H1 (cell line): ENCODE data around the gene CXCL17.

Source experiments
- BRCA1 ChIP-seq: IDR thresholded peaks from 2 replicates; pipeline ENCODE4 v1.6.1; 2012; ENCODE audit warnings: low read depth, low read length, improper control_type of control experiment
- CTCF ChIP-seq, 3 experiments: IDR thresholded peaks; 1 replicate in 2 of 3; 2 replicates in 1 of 3; pipeline versions ENCODE4 v1.5.1 to v1.6.1; 2011; ENCODE audit warnings: low read length in 3 of 3, mild to moderate bottlenecking in 3 of 3, inconsistent platforms in 2 of 3, low read depth in 1 of 3, moderate library complexity in 1 of 3; ENCODE audit not compliant: insufficient read depth in 1 of 3; ENCODE audit errors: control extremely low read depth in 1 of 3
- EZH2 ChIP-seq: fragments of 200-600 bp; sonication (generic); IDR thresholded peaks from 2 replicates; pipeline ENCODE4 v1.7.1; 2012; ENCODE audit warnings: low read depth, mild to moderate bottlenecking, moderate library complexity, low read length, inconsistent platforms; ENCODE audit not compliant: severe bottlenecking
- MAX ChIP-seq: IDR thresholded peaks from 2 replicates; pipeline ENCODE4 v1.6.1; 2012; ENCODE audit warnings: inconsistent platforms
- POLR2A ChIP-seq, 2 experiments: IDR thresholded peaks; 1 replicate in 1 of 2; 2 replicates in 1 of 2; pipeline ENCODE4 v1.6.1; 2011; ENCODE audit warnings: low read depth in 2 of 2, low read length in 2 of 2, mild to moderate bottlenecking in 2 of 2; ENCODE audit errors: control extremely low read depth in 1 of 2
- RBBP5 ChIP-seq: IDR thresholded peaks from 2 replicates; pipeline ENCODE4 v1.7.1; 2012; ENCODE audit warnings: low read depth, mild to moderate bottlenecking, inconsistent platforms, low read length, moderate library complexity, borderline replicate concordance
- RNF2 ChIP-seq: fragments of 200-900, 300-1000 bp; sonication (generic); IDR thresholded peaks from 2 replicates; pipeline ENCODE4 v1.7.1; 2016; ENCODE audit warnings: borderline replicate concordance, low read depth, mild to moderate bottlenecking, antibody characterized with exemption, low read length; ENCODE audit not compliant: poor library complexity, severe bottlenecking; ENCODE audit errors: missing control alignments
- SIN3A ChIP-seq, 2 experiments: IDR thresholded peaks in 1 of 2; conservative IDR thresholded peaks in 1 of 2; 2 replicates each; pipeline ENCODE4 v1.6.1; 2011 to 2012; ENCODE audit warnings: low read length in 2 of 2, improper control_type of control experiment in 1 of 2, low read depth in 1 of 2, mild to moderate bottlenecking in 1 of 2
- SIRT6 ChIP-seq: IDR thresholded peaks from one replicate; pipeline ENCODE4 v1.7.1; 2012; ENCODE audit warnings: low read length, inconsistent platforms
- SRF ChIP-seq: IDR thresholded peaks from 2 replicates; pipeline ENCODE4 v1.6.1; 2011; ENCODE audit warnings: mild to moderate bottlenecking, low read depth, low read length, moderate library complexity
- TAF1 ChIP-seq: IDR thresholded peaks from 2 replicates; pipeline ENCODE4 v1.6.1; 2011; ENCODE audit warnings: mild to moderate bottlenecking, low read depth, low read length
- YY1 ChIP-seq: IDR thresholded peaks from 2 replicates; pipeline ENCODE4 v1.6.1; 2011; ENCODE audit warnings: low read depth, mild to moderate bottlenecking, low read length

GRCh38 chr19:42380155-42380554 lies 62.6 kb downstream of the CXCL17 start:
- TF ChIP-seq SIRT6 (no peak), RBBP5 (no peak), POLR2A (IDR thresholded peaks at IDR 0.05; ENCODE audit: control extremely low read depth in 1 of 2, low read depth in 2 of 2, low read length in 2 of 2) (no peak), CTCF (IDR thresholded peaks at IDR 0.05; ENCODE audit: control extremely low read depth in 1 of 3, insufficient read depth in 1 of 3, low read depth in 1 of 3, low read length in 3 of 3) (no peak), SRF (no peak), TAF1 (no peak), YY1 (no peak), BRCA1 (no peak), MAX (no peak), RNF2 (no peak), EZH2 (no peak), SIN3A (conservative IDR thresholded peaks at IDR 0.05 in 1 of 2, IDR thresholded peaks at IDR 0.05 in 1 of 2; ENCODE audit: low read depth in 1 of 2, low read length in 2 of 2) (no peak)
